ENCODE measurements around the gene CHIA. TPM values are rescaled to one million over a fixed set of nuclear protein-coding genes. Genes with fewer than 3 reads are reported as not detected.

CHIA gene
- total RNA-seq, 1 experiment from 2014 or later, result not detected

- Histone ChIP-seq H3K27ac (ENCODE audit: low read depth, low read length) (no peak overlapping the region), H3K4me1 (ENCODE audit: control insufficient read depth in 1 of 2, insufficient read depth in 2 of 2, low read length in 2 of 2) (no peaks in the 10 kb centered on the region), H3K36me3 (ENCODE audit: control insufficient read depth in 1 of 2, insufficient read depth in 2 of 2, low read length in 2 of 2) (no peaks in the 10 kb centered on the region), H3K4me3 (replicated peaks in 1 of 2; ENCODE audit: low read depth in 1 of 2, low read length in 2 of 2) (no peak overlapping the region), H2AFZ (ENCODE audit: low read depth, low read length, poor library complexity, severe bottlenecking) (no peak overlapping the region), H3K27me3 (ENCODE audit: insufficient read depth, low read length) (peaks cover 3% of the 10 kb centered on the region; the same call in 1 of the 2 replicates), H3K9me3 (ENCODE audit: control insufficient read depth in 1 of 2, insufficient read depth in 1 of 2, low read depth in 1 of 2, low read length in 2 of 2) (no peaks in the 10 kb centered on the region), H3K9ac (ENCODE audit: low read length) (no peak overlapping the region), H4K20me1 (ENCODE audit: insufficient read depth) (no peaks in the 10 kb centered on the region), H3K79me2 (ENCODE audit: insufficient read depth, low read length) (no peaks in the 10 kb centered on the region), H3K4me2 (ENCODE audit: low read length) (no peak overlapping the region), H3K9me2 (ENCODE audit: insufficient read depth) (no peaks in the 10 kb centered on the region)
- no peak for TF ChIP-seq POLR2A (IDR thresholded peaks at IDR 0.05; ENCODE audit: borderline replicate concordance, extremely low read depth, insufficient read depth, insufficient read length)
- TF ChIP-seq REST (IDR thresholded peaks at IDR 0.05; ENCODE audit: low read depth), result no peak
- no peak for TF ChIP-seq FOSL1 (IDR thresholded peaks at IDR 0.05; ENCODE audit: low read depth)
- TF ChIP-seq ZFX (IDR thresholded peaks at IDR 0.05), result no peak
- no peak for TF ChIP-seq YY1 (IDR thresholded peaks at IDR 0.05; ENCODE audit: extremely low read depth, insufficient replicate concordance, low read depth, low read length)
- RAD21 ChIA-PET (ENCODE audit: low non-redundant PET in 1 of 2, low total read pairs in 2 of 2, uncharacterized antibody in 2 of 2, unreplicated experiment in 2 of 2), result no interaction called here
- POLR2A ChIA-PET, result no interaction called here
- CTCF ChIA-PET, result no interaction called here
- ATAC-seq (no peak), DNase-seq (ENCODE audit: low read depth, low spot score) (no peak)
- intact Hi-C loops (cut with micrococcal nuclease), result no loop called here
- BruUV-seq (replicated peaks), result no TSS peak
These were observed 3.7 kb downstream of the CHIA start for GRCh38 chr1:111294390-111294789.

- Histone ChIP-seq H3K79me2 (ENCODE audit: insufficient read depth, low read length) (no peaks in the 10 kb centered on the region), H2AFZ (ENCODE audit: low read depth, low read length, poor library complexity, severe bottlenecking) (no peak overlapping the region), H3K4me3 (replicated peaks in 1 of 2; ENCODE audit: low read depth in 1 of 2, low read length in 2 of 2) (no peak overlapping the region), H3K27me3 (ENCODE audit: insufficient read depth, low read length) (peaks cover 7% of the 10 kb centered on the region; the same call in 1 of the 2 replicates), H4K20me1 (ENCODE audit: insufficient read depth) (no peaks in the 10 kb centered on the region), H3K36me3 (ENCODE audit: control insufficient read depth in 1 of 2, insufficient read depth in 2 of 2, low read length in 2 of 2) (no peaks in the 10 kb centered on the region), H3K9ac (ENCODE audit: low read length) (no peak overlapping the region), H3K27ac (ENCODE audit: low read depth, low read length) (no peak overlapping the region), H3K4me1 (ENCODE audit: control insufficient read depth in 1 of 2, insufficient read depth in 2 of 2, low read length in 2 of 2) (no peaks in the 10 kb centered on the region), H3K4me2 (ENCODE audit: low read length) (no peak overlapping the region), H3K9me2 (ENCODE audit: insufficient read depth) (no peaks in the 10 kb centered on the region), H3K9me3 (ENCODE audit: control insufficient read depth in 1 of 2, insufficient read depth in 1 of 2, low read depth in 1 of 2, low read length in 2 of 2) (no peaks in the 10 kb centered on the region)
- POLR2A ChIA-PET, result no interaction called here
- intact Hi-C loops (cut with micrococcal nuclease), result no loop called here
- ATAC-seq (no peak), DNase-seq (ENCODE audit: low read depth, low spot score) (no peak)
- CTCF ChIA-PET, result no interaction called here
- BruUV-seq (replicated peaks), result no TSS peak
- RAD21 ChIA-PET (ENCODE audit: low non-redundant PET in 1 of 2, low total read pairs in 2 of 2, uncharacterized antibody in 2 of 2, unreplicated experiment in 2 of 2), result no interaction called here
- TF ChIP-seq YY1 (IDR thresholded peaks at IDR 0.05; ENCODE audit: extremely low read depth, insufficient replicate concordance, low read depth, low read length), result no peak
- TF ChIP-seq CBX3 (IDR thresholded peaks at IDR 0.05; ENCODE audit: low read depth), result no peak
- no peak for TF ChIP-seq POLR2A (IDR thresholded peaks at IDR 0.05; ENCODE audit: borderline replicate concordance, extremely low read depth, insufficient read depth, insufficient read length)
- no peak for TF ChIP-seq EZH2phosphoT487 (IDR thresholded peaks at IDR 0.05; ENCODE audit: borderline replicate concordance)
- no peak for TF ChIP-seq EZH2 (IDR thresholded peaks at IDR 0.05)
- no peak for TF ChIP-seq ELF1 (IDR thresholded peaks at IDR 0.05; ENCODE audit: borderline replicate concordance, low read depth)
- TF ChIP-seq SP1 (IDR thresholded peaks at IDR 0.05; ENCODE audit: low read depth), result no peak
- TF ChIP-seq MAX (IDR thresholded peaks at IDR 0.05), result no peak
- TF ChIP-seq ZBTB33 (IDR thresholded peaks at IDR 0.05; ENCODE audit: extremely low read depth, insufficient replicate concordance, low read length), result no peak
- no peak for TF ChIP-seq CTCF (IDR thresholded peaks at IDR 0.05 in 2 of 3, conservative IDR thresholded peaks at IDR 0.05 in 1 of 3; ENCODE audit: borderline replicate concordance in 1 of 3, insufficient read depth in 1 of 3, low read depth in 2 of 3, low read length in 2 of 3)
- TF ChIP-seq ZFX (IDR thresholded peaks at IDR 0.05), result no peak
These were observed 11.7 kb downstream of the CHIA start for GRCh38 chr1:111302374-111302773.

Measured in HCT116 (cell line).